Pancreas (tissue), 10 donors: ENCODE data around the gene DYNC1I1. TPM values are rescaled to one million over a fixed set of nuclear protein-coding genes. Genes with fewer than 3 reads are reported as not detected.

ENCODE experiments used
- ATAC-seq, 4 donors: fragments of 200-7000 bp; cut with Tn5 transposase; one replicate each; pipeline versions ENCODE4 v1.8.0 to v1.9.1; 2020; ENCODE audit warnings: mild to moderate bottlenecking in 4 of 4, moderate library complexity in 4 of 4
- DNase-seq, 6 donors: peaks; one replicate each; pipeline ENCODE4 v3.0.0-alpha.2; 2020
- FAIRE-seq: peaks from 2 replicates; lab custom pipeline; 2012; peaks lifted over from hg19 to GRCh38; lab: Jason Lieb, UNC
- H3K27ac ChIP-seq, 4 donors: fragments of 200-600 bp; sonication (generic); 1 replicate in 3 of 4; 2 replicates in 1 of 4; pipeline versions ENCODE4 v1.5.0 to v1.8.0; 2020
- H3K27me3 ChIP-seq, 4 donors: fragments of 200-600 bp; one replicate each; pipeline ENCODE4 v1.8.0; 2021
- H3K36me3 ChIP-seq, 3 donors: fragments of 200-600 bp; sonication (generic) in 1 of 3; one replicate each; pipeline versions ENCODE4 v1.5.0 to v1.8.0; 2020 to 2021
- H3K4me1 ChIP-seq, 3 donors: fragments of 200-600 bp; one replicate each; pipeline ENCODE4 v1.8.0; 2021
- H3K4me3 ChIP-seq, 4 donors: fragments of 200-600 bp; sonication (generic) in 2 of 4; one replicate each; pipeline versions ENCODE4 v1.5.0 to v1.8.0; 2020 to 2021
- H3K9me3 ChIP-seq, 4 donors: fragments of 200-600 bp; one replicate each; pipeline ENCODE4 v1.8.0; 2021
- WGBS, 2 donors: extraction: QIAGEN DNeasy Blood & Tissue Kit; methylation state at CpG; one replicate each; pipeline ENCODE4 v1.1.7; 2013; 5-methylcytosine and 5-hydroxymethylcytosine counted together
- intact Hi-C, 3 donors: fragments of 100-400 bp; cut with DNase I; formaldehyde crosslinking; loops; one replicate each; pipeline versions ENCODE4 v1.11.1 to v1.14.2; 2022
- polyA plus RNA-seq, 2 donors: library from polyadenylated mRNA; stranded (reverse); fragments of 200-250 nt; gene quantifications; one replicate each; pipeline ENCODE4 v1.2.3, GENCODE V29; 2013
- total RNA-seq, 6 donors: library from RNA; stranded (reverse); fragmentation: NEBNext Ultra II Directional in 4 of 6; extraction: Animal tissue kit (Norgen Biotek cat#: 25700) in 4 of 6; gene quantifications; one replicate each; pipeline versions ENCODE4 v1.2.1 to v1.2.4, GENCODE V29; 2021 to 2023
- TF ChIP-seq, protein P1 (sequence below), 4 donors: fragments of 200-600 bp; sonication (generic) in 3 of 4; IDR thresholded peaks; one replicate each; pipeline versions ENCODE4 v1.5.0 to v1.8.0; 2021; ENCODE audit warnings: antibody characterized with exemption in 4 of 4
- donor health status: healthy with polysubstance abuse.
- donor health status: DM: no; HTN: no; CAD: no; lungs with moderate emphysema.
- donor health status: DM: no; HTN: no; CAD: no.
- donor health status: control.
- donor health status: control.
- donor health status: Bipolar disorder and iron deficiency.
- donor health status: DM: yes; HTN: yes; CAD: no.
- donor health status: DM: no; HTN: no; CAD: no.
- donor health status: DM: no; HTN: no; CAD: no.
- donor health status: DM: yes; HTN: yes; CAD: no.

The DYNC1I1 gene
- total and polyA plus RNA-seq, 8 donors, result 0.71 to 5.5 (median 1.3) TPM

- Histone ChIP-seq H3K4me1 (no peaks in the 10 kb centered on the region), H3K36me3 (no peaks in the 10 kb centered on the region), H3K9me3 (no peaks in the 10 kb centered on the region), H3K27me3 (no peaks in the 10 kb centered on the region), H3K27ac (no peak overlapping the region), H3K4me3 (no peak overlapping the region)
- WGBS, 2 donors, result 49 to 57% methylated on average over 3 of the region's 3 CpGs
- ATAC-seq (no peak), DNase-seq (no peak), FAIRE-seq (no peak)
- TF ChIP-seq, protein P1, sequence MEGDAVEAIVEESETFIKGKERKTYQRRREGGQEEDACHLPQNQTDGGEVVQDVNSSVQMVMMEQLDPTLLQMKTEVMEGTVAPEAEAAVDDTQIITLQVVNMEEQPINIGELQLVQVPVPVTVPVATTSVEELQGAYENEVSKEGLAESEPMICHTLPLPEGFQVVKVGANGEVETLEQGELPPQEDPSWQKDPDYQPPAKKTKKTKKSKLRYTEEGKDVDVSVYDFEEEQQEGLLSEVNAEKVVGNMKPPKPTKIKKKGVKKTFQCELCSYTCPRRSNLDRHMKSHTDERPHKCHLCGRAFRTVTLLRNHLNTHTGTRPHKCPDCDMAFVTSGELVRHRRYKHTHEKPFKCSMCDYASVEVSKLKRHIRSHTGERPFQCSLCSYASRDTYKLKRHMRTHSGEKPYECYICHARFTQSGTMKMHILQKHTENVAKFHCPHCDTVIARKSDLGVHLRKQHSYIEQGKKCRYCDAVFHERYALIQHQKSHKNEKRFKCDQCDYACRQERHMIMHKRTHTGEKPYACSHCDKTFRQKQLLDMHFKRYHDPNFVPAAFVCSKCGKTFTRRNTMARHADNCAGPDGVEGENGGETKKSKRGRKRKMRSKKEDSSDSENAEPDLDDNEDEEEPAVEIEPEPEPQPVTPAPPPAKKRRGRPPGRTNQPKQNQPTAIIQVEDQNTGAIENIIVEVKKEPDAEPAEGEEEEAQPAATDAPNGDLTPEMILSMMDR (IDR thresholded peaks at IDR 0.05), result no peak
- intact Hi-C loops, result no loop called here
These were observed 185.2 kb downstream of the DYNC1I1 start for GRCh38 chr7:95957510-95957909.

DNA sequence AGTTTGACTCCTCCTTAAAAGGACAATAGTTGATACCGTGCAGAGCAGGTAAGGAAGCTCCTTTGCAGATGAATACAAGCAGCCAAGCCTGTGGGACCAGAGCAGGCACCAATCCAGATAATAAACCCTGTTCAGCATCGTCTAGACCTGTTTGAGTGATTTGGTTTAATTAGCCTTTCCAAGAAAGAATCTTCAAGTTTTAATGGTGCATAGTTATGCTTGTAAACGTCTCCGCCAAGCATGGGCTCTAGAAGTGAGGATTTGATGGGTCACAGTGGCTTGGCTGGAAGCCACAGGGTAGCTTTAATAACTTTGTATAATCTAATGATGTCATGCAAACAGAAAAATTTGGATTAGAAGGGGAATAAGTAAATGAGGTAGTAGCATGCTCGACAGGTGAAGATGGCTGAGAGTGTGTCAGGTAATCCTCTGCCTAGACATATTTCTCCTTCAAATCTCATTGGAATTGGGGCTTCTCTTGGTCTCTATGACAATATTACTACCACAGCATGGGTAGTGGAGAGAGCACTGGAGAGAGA lies 188.4 kb downstream of the DYNC1I1 start:
- TF ChIP-seq, protein P1 (IDR thresholded peaks at IDR 0.05), result no peak
- no peak for DNase-seq
- Histone ChIP-seq H3K36me3 (no peaks in the 10 kb centered on the region), H3K4me1 (no peaks in the 10 kb centered on the region), H3K27ac (no peak overlapping the region), H3K27me3 (no peaks in the 10 kb centered on the region), H3K4me3 (no peak overlapping the region), H3K9me3 (no peaks in the 10 kb centered on the region)
- 72 to 73% methylated on average over 5 of the region's 5 CpGs for whole genome bisulfite sequencing, 2 donors
- FAIRE-seq, result no peak
- intact Hi-C loops, result no loop called here
- no peak for ATAC-seq

- H3K27ac ChIP-seq, result no peak overlapping the region
- intact Hi-C loops, result no loop called here
- TF ChIP-seq, protein P1 (IDR thresholded peaks at IDR 0.05), result no peak
- FAIRE-seq (no peak), ATAC-seq (no peak), DNase-seq (no peak)
- no peaks in the 10 kb centered on the region for H3K36me3 ChIP-seq
- H3K27me3 ChIP-seq, result no peaks in the 10 kb centered on the region
- no peaks in the 10 kb centered on the region for H3K4me1 ChIP-seq
- H3K9me3 ChIP-seq, result no peaks in the 10 kb centered on the region
- H3K4me3 ChIP-seq, result no peak overlapping the region
- WGBS, 2 donors, result 34 to 42% methylated on average over 1 of the region's 1 CpG
These were observed 191.2 kb downstream of the DYNC1I1 start for GRCh38 chr7:95963446-95963990.

DNA sequence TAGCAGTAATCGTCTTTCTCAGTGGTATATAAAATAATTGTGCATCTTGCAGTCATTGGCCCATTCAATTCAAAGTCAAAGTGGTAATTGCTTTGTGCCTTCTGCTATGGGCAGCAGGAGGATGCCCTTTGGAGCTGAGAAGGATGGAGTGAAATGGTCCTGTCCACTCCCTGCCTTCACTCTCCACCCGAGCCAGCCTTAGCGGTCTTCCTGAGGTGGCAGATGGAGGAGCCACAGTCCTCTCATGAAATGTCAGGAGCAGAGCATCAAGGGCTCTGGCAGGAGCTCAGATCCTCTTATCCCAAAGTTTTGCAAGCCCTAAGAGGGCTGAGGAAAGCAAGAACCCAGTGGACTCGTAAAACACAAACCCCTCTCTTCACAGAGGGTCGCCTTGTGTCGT lies 199.4 kb downstream of the DYNC1I1 start:
- Histone ChIP-seq H3K36me3 (no peaks in the 10 kb centered on the region), H3K27ac (no peak overlapping the region), H3K9me3 (no peaks in the 10 kb centered on the region), H3K4me3 (no peak overlapping the region), H3K4me1 (no peaks in the 10 kb centered on the region), H3K27me3 (no peaks in the 10 kb centered on the region)
- FAIRE-seq, result no peak
- no peak for ATAC-seq
- TF ChIP-seq, protein P1 (IDR thresholded peaks at IDR 0.05), result no peak
- DNase-seq, result no peak
- WGBS, 2 donors, result 77 to 84% methylated on average over 6 of the region's 6 CpGs
- intact Hi-C loops, result no loop called here

GRCh38 chr7:95972523-95972922 lies 200.2 kb downstream of the DYNC1I1 start:
- intact Hi-C loops, result no loop called here
- WGBS, 2 donors, result 54 to 56% methylated on average over 7 of the region's 7 CpGs

More at GRCh38 chr7:95972523-95972922, 200.2 kb downstream of the DYNC1I1 start:
- H3K4me1 ChIP-seq, result no peaks in the 10 kb centered on the region
- FAIRE-seq (no peak), DNase-seq (no peak), ATAC-seq (no peak)
- TF ChIP-seq, protein P1 (IDR thresholded peaks at IDR 0.05), result no peak
- no peaks in the 10 kb centered on the region for H3K27me3 ChIP-seq
- H3K9me3 ChIP-seq, result no peaks in the 10 kb centered on the region
- no peak overlapping the region for H3K27ac ChIP-seq
- H3K36me3 ChIP-seq, result no peaks in the 10 kb centered on the region
- H3K4me3 ChIP-seq, result no peak overlapping the region
